WI38 (cell line): ENCODE measurements around the gene COL2A1.

Experiments used
- H3K4me3 ChIP-seq: 2 replicates; pipeline ENCODE4 v1.5.1; 2011; ENCODE audit warnings: low read depth, mild to moderate bottlenecking, control low read depth, low read length
- TF ChIP-seq, protein P1 (sequence below): IDR thresholded peaks from 2 replicates; pipeline ENCODE4 v1.5.1; 2012; ENCODE audit warnings: low read depth, mild to moderate bottlenecking, control low read depth, low read length

COL2A1 gene

DNA sequence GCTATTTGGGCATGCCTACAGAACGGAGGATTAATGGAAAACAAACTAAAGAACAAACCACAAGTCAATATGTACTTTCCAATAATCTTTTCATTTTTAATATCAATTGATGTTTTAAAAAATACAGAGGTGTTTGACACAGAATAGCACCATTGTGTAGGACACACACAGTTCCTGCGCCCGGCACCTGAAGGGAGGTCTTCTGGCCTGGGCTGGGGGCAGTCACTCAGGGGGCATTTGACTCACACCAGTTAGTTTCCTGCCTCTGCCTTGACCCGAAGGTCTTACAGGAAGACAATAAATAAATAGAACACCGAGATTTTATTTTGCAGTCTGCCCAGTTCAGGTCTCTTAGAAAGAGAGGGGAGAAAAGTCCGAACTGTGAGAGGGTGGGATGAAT is 31.4 kb downstream of the COL2A1 start:
- H3K4me3 ChIP-seq = no peak overlapping the region
- TF ChIP-seq, protein P1, sequence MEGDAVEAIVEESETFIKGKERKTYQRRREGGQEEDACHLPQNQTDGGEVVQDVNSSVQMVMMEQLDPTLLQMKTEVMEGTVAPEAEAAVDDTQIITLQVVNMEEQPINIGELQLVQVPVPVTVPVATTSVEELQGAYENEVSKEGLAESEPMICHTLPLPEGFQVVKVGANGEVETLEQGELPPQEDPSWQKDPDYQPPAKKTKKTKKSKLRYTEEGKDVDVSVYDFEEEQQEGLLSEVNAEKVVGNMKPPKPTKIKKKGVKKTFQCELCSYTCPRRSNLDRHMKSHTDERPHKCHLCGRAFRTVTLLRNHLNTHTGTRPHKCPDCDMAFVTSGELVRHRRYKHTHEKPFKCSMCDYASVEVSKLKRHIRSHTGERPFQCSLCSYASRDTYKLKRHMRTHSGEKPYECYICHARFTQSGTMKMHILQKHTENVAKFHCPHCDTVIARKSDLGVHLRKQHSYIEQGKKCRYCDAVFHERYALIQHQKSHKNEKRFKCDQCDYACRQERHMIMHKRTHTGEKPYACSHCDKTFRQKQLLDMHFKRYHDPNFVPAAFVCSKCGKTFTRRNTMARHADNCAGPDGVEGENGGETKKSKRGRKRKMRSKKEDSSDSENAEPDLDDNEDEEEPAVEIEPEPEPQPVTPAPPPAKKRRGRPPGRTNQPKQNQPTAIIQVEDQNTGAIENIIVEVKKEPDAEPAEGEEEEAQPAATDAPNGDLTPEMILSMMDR = no peak

DNA sequence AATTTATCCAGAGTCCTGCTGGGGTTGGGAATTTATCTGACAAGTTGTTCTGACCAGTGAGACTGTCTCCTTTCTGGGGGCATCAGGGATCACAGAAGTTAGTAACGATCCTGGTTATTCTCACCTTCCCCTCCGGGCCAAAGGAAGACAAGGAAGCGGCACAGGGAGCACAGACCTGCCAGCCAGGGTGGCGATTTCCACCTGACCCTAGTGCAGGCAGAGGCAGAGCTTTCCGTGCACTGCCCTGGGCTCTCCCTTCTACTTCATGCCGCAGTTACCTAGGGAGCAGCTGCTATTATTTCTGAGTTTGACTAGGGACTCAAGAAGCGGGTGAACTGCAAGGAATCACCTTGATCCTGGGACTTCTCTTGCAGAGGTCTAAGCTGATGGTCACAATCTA is 33.4 kb downstream of the COL2A1 start:
- no peak overlapping the region for H3K4me3 ChIP-seq
- TF ChIP-seq, protein P1 = no peak

DNA sequence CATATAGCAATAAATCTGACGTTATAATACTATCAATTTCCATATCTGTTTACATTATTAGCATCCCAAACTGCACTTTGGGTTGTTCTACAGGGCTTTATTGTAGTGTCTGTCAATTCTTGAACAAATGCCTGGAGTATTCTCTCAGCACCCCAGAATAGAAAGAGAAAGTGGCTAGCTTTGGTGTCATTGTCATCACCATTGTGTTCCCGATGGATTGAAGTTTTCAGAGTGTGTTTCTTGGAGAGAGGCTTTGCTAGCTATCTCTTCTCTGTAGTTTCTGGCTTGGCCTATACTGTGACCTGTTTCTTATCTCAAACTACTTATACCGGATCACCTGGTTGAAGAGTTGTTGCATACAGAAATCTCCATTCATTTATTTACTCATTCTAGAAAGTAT is 34.4 kb downstream of the COL2A1 start:
- TF ChIP-seq, protein P1 = no peak
- H3K4me3 ChIP-seq = no peak overlapping the region

DNA sequence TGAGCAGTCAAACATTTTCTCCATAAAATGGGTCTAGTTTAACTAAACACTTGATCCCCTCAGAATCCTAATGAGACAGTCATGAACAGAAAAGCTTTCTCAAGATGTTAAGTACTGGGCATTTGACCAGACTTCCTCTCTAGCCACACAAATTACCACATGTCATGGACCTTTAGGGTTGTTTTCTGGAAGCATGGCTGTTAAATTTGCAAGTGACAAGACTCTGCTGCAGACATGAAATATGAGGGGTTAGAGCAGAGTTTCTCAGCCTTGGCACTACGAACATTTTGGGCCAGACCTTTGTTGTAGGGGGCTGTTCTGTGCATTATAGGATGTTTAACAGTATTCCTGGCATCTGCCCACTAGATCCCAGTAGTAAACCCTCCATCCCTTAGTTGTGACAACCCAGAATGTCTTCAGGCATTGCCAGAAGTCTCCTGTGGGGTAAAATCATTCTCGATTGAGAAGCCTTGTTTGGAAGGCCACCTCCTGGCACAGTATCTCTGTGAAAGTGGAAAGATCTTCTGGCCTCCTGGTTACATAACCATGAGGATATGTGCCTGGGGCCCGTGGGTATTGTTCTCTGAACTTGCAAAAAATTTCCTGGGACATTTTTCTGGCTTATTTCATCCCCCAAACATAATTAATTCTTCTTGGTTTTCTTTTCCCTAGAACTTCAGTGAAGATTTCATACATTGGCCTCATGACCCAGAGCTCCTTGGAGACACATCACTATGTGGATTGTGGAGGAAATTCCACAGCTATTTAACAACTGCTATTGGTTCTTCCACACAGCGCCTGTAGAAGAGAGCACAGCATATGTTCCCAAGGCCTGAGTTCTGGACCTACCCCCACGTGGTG is 36.6 kb downstream of the COL2A1 start:
- no peak overlapping the region for H3K4me3 ChIP-seq
- TF ChIP-seq, protein P1 = no peak

DNA sequence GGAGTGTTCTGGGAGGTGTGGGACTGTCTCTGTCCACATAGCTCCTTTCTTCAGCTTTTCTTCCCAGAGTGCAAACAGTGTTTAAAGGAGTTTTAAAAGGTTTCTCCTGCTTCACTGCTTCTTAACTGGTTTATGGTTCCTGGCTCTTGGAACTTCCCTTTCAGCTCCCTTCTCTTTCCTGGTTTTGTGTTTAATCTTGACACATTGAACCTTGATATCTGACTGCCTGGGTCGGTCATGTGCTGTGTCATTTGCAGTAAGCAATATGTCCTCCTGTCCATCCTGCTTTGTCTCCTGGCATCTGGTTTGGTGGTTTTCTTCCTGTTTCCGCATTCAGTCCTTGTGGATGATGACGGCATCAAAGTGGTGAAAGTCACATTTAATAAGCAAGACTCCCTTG is 38.7 kb downstream of the COL2A1 start:
- TF ChIP-seq, protein P1 = no peak
- H3K4me3 ChIP-seq = no peak overlapping the region

DNA sequence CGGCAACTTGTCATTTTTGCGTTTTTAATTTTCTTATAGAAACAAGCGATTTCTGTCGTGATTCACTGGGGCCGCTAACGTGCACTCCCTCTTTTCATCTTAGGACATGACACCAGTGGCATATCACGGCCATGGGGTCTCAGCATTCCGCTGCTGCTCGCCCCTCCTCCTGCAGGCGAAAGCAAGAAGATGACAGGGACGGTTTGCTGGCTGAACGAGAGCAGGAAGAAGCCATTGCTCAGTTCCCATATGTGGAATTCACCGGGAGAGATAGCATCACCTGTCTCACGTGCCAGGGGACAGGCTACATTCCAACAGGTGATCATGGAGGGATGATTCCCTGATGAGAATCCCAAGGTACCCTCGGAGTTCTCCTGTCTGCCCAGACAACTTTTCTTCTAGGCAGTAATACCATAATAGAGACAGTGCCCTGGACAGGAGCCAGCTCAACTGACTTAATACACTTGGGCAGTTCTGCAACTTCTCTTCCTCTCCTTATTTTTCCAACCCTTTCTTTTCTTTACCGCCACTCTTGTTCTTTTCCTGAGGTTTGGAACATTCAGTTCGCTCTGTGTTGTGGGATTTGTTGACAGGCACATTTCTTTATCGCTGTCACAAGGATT is 40.1 kb downstream of the COL2A1 start:
- peak overlapping the region; percentile 94 for H3K4me3 ChIP-seq

More for the DNA sequence above, 40.1 kb downstream of the COL2A1 start:
- TF ChIP-seq, protein P1 = no peak
